ENCODE measurements around the gene NUMB. TPM values are rescaled to one million over a fixed set of nuclear protein-coding genes. Genes with fewer than 3 reads are reported as not detected.
A peak's percentile ranks its signal among the peaks of the same experiment; 100 is the strongest.

NUMB gene
- total and polyA plus RNA-seq, 2 donors (not counting 1 experiment from before 2014, with no cell fraction given) = 36.0 to 151 TPM

GRCh38 chr14:73289729-73290128 lies 168.6 kb downstream of the NUMB start:
- peak in 1 of 2 donors; percentile 13 for DNase-seq (ENCODE audit: low read depth in 2 of 2)
- H3K27me3 ChIP-seq (ENCODE audit: control insufficient read depth, insufficient read depth, low read length) = no peaks in the 10 kb centered on the region
- H2AFZ ChIP-seq (ENCODE audit: low read length) = no peak overlapping the region

GRCh38 chr14:73289308-73289707 lies 169.0 kb downstream of the NUMB start:
- no peak overlapping the region for H3K27ac ChIP-seq (ENCODE audit: insufficient read depth, low read length)

More at GRCh38 chr14:73289729-73290128, 168.6 kb downstream of the NUMB start:
- H3K9me3 ChIP-seq (ENCODE audit: control insufficient read depth, insufficient read depth, low read depth, low read length) = no peaks in the 10 kb centered on the region
- H3K36me3 ChIP-seq (ENCODE audit: control insufficient read depth, insufficient read depth, low read length) = no peaks in the 10 kb centered on the region
- no peaks in the 10 kb centered on the region for H4K20me1 ChIP-seq (ENCODE audit: control insufficient read depth, extremely low read depth, insufficient read depth, low read length)
- H3K4me2 ChIP-seq (ENCODE audit: extremely low read depth, insufficient read depth, low read length) = no peak overlapping the region
- H3K9ac ChIP-seq (ENCODE audit: insufficient read depth, low read length) = no peak overlapping the region
- no peaks in the 10 kb centered on the region for H3K4me1 ChIP-seq (ENCODE audit: control insufficient read depth, extremely low read depth, insufficient read depth, low read length)
- no peak overlapping the region for H3K27ac ChIP-seq (ENCODE audit: insufficient read depth, low read length)
- no peaks in the 10 kb centered on the region for H3K79me2 ChIP-seq (ENCODE audit: control insufficient read depth, insufficient read depth, low read length)
- TF ChIP-seq CTCF (conservative IDR thresholded peaks at IDR 0.05 in 1 of 2, IDR thresholded peaks at IDR 0.05 in 1 of 2; ENCODE audit: low read depth in 1 of 2, low read length in 2 of 2) (no peak), EZH2 (IDR thresholded peaks at IDR 0.05; ENCODE audit: low read length, missing control alignments) (no peak)
- H3K4me3 ChIP-seq (replicated peaks in 1 of 4; ENCODE audit: control extremely low read depth in 1 of 4, insufficient read depth in 1 of 4, low read depth in 3 of 4, low read length in 4 of 4) = no peak overlapping the region

GRCh38 chr14:73287071-73287470 lies 171.3 kb downstream of the NUMB start:
- Histone ChIP-seq H3K4me1 (ENCODE audit: control insufficient read depth, extremely low read depth, insufficient read depth, low read length) (no peaks in the 10 kb centered on the region), H3K36me3 (ENCODE audit: control insufficient read depth, insufficient read depth, low read length) (peaks cover 9% of the 10 kb centered on the region), H3K27me3 (ENCODE audit: control insufficient read depth, insufficient read depth, low read length) (no peaks in the 10 kb centered on the region), H4K20me1 (ENCODE audit: control insufficient read depth, extremely low read depth, insufficient read depth, low read length) (no peaks in the 10 kb centered on the region), H3K4me2 (ENCODE audit: extremely low read depth, insufficient read depth, low read length) (no peak overlapping the region), H3K9me3 (ENCODE audit: control insufficient read depth, insufficient read depth, low read depth, low read length) (no peaks in the 10 kb centered on the region), H3K27ac (ENCODE audit: insufficient read depth, low read length) (no peak overlapping the region), H3K4me3 (replicated peaks in 1 of 4; ENCODE audit: control extremely low read depth in 1 of 4, insufficient read depth in 1 of 4, low read depth in 3 of 4, low read length in 4 of 4) (no peak overlapping the region), H3K79me2 (ENCODE audit: control insufficient read depth, insufficient read depth, low read length) (no peaks in the 10 kb centered on the region), H2AFZ (ENCODE audit: low read length) (no peak overlapping the region), H3K9ac (ENCODE audit: insufficient read depth, low read length) (no peak overlapping the region)
- TF ChIP-seq CTCF (conservative IDR thresholded peaks at IDR 0.05 in 1 of 2, IDR thresholded peaks at IDR 0.05 in 1 of 2; ENCODE audit: low read depth in 1 of 2, low read length in 2 of 2) (no peak), EZH2 (IDR thresholded peaks at IDR 0.05; ENCODE audit: low read length, missing control alignments) (no peak)
- no peak for DNase-seq (ENCODE audit: low read depth in 2 of 2)

More at GRCh38 chr14:73289308-73289707, 169.0 kb downstream of the NUMB start:
- TF ChIP-seq CTCF (conservative IDR thresholded peaks at IDR 0.05 in 1 of 2, IDR thresholded peaks at IDR 0.05 in 1 of 2; ENCODE audit: low read depth in 1 of 2, low read length in 2 of 2) = no peak
- TF ChIP-seq EZH2 (IDR thresholded peaks at IDR 0.05; ENCODE audit: low read length, missing control alignments) = no peak
- Histone ChIP-seq H3K4me3 (replicated peaks in 1 of 4; ENCODE audit: control extremely low read depth in 1 of 4, insufficient read depth in 1 of 4, low read depth in 3 of 4, low read length in 4 of 4) (no peak overlapping the region), H2AFZ (ENCODE audit: low read length) (no peak overlapping the region), H3K4me1 (ENCODE audit: control insufficient read depth, extremely low read depth, insufficient read depth, low read length) (no peaks in the 10 kb centered on the region), H3K9ac (ENCODE audit: insufficient read depth, low read length) (no peak overlapping the region), H4K20me1 (ENCODE audit: control insufficient read depth, extremely low read depth, insufficient read depth, low read length) (no peaks in the 10 kb centered on the region), H3K79me2 (ENCODE audit: control insufficient read depth, insufficient read depth, low read length) (no peaks in the 10 kb centered on the region), H3K4me2 (ENCODE audit: extremely low read depth, insufficient read depth, low read length) (no peak overlapping the region), H3K36me3 (ENCODE audit: control insufficient read depth, insufficient read depth, low read length) (no peaks in the 10 kb centered on the region), H3K27me3 (ENCODE audit: control insufficient read depth, insufficient read depth, low read length) (no peaks in the 10 kb centered on the region), H3K9me3 (ENCODE audit: control insufficient read depth, insufficient read depth, low read depth, low read length) (no peaks in the 10 kb centered on the region)
- DNase-seq (ENCODE audit: low read depth in 2 of 2) = no peak
